ENCODE data around the gene G3BP1.
"Not testable (repeated sequence)": the region's sequence is repeated elsewhere in the genome, so short reads cannot be mapped to it uniquely, and the experiment has no call there.

G3BP1 gene

GRCh38 chr5:151822141-151822540, 50.4 kb downstream of the G3BP1 start:
- TF ChIP-seq GATA1 (IDR thresholded peaks at IDR 0.05; ENCODE audit: low read depth, low read length) (no peak), POLR2A (IDR thresholded peaks at IDR 0.05; ENCODE audit: low read length) (no peak)
- DNase-seq = no peak

DNA sequence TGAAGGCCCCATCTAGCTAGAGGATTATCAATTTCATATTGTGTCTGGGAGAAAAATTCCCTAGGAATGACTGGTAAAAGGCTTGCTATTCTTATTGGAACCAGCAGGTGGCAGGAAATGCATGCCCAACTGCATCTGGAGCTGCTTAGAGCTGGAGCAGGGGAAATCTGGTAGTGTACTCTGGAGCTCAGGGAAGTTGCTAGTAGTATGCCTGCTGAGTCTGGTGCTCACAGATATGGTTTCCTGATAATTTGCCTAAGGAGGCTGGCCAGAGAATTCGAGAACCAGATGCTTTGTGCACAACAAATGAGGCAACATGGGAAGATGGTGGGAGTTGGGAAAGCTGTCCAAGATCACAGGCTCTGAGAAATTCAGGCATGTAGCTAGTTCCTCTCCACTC, 53.7 kb downstream of the G3BP1 start:
- no peak for TF ChIP-seq GATA1 (IDR thresholded peaks at IDR 0.05; ENCODE audit: low read depth, low read length)
- no peak for TF ChIP-seq POLR2A (IDR thresholded peaks at IDR 0.05; ENCODE audit: low read length)
- peak; percentile 44 to 61 for DNase-seq

DNA sequence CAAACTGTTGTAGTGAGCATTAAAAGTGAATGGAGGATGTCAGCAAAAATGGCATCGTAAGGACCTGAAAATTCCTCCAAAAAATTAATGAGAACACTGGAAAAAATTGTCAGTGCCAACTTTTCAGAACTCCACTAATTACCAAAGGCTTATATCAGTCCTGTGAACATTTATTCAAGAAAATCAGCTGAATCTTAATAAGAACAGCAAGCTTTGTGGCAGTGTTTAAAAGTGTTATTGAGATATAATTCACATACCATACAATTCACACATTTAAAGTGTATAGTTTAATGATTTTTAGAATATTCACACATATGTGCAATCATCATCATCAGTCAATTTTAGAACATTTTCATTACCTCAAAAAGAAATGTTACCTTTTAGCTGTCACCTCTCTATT, 57.6 kb downstream of the G3BP1 start:
- TF ChIP-seq POLR2A (IDR thresholded peaks at IDR 0.05; ENCODE audit: low read length) = no peak
- no peak for TF ChIP-seq GATA1 (IDR thresholded peaks at IDR 0.05; ENCODE audit: low read depth, low read length)
- DNase-seq = no peak

GRCh38 chr5:151832843-151833242, 61.1 kb downstream of the G3BP1 start:
- DNase-seq = not testable (repeated sequence)

DNA sequence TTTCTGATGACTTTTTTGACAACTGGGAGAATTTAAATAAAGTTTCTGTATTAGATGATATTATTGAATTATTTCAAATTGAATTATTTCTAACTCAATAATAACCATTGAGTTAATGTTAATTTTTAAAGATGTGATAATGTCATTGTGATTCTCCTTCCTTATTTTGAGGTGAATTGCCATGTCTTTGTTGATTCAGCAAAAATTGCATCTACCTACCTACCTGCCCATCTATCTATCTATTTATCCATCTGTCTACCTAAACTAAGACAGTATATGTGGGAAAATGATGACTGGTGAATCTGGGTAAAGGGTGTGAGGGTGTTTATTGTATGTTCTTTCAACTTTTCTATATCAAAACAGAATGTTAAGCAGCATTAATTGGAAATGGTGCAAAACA, 75.0 kb downstream of the G3BP1 start:
- DNase-seq = no peak
- no peak for TF ChIP-seq GATA1 (IDR thresholded peaks at IDR 0.05; ENCODE audit: low read depth, low read length)
- TF ChIP-seq POLR2A (IDR thresholded peaks at IDR 0.05; ENCODE audit: low read length) = no peak

DNA sequence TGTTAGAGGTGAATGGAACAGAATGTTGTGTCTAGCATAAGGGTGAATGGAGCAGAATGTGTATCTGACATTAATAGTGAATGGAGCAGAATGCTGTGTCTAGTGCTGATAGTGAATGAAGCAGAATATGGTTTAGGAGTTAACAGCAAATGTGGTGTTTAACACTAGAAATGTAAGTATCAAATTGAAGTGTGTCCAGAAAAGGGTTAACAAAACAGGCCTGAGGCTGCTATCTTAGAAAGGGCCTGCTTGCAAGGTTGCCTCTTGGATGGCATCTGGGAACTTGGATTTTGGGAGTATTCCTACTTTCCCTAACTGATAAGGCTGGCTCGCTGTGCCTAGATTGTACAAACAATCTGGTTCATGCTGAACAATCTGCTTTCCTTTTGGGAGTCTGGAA, 76.1 kb downstream of the G3BP1 start:
- TF ChIP-seq POLR2A (IDR thresholded peaks at IDR 0.05; ENCODE audit: low read length) = no peak
- TF ChIP-seq GATA1 (IDR thresholded peaks at IDR 0.05; ENCODE audit: low read depth, low read length) = no peak
- DNase-seq = no peak

DNA sequence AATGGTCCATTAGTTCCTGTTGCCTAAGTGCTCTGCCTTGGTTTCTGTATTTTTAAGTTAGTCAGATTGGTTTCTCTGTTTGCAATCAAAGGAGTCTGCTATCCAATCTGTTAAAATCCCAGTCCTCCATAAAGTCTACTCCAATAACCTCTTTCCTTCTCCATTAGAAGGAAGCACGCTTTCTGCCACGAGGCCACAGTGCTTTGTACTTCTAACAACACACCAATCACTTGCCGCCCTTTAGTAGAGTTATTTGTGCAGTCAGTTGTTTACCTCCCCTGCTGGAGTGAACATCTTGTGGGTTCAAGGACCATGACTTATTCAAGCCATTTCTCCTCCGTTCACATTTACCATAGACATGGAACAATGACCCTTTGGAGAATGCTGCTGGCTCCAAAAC, 83.9 kb downstream of the G3BP1 start:
- DNase-seq = no peak
- no peak for TF ChIP-seq GATA1 (IDR thresholded peaks at IDR 0.05; ENCODE audit: low read depth, low read length)
- no peak for TF ChIP-seq POLR2A (IDR thresholded peaks at IDR 0.05; ENCODE audit: low read length)

DNA sequence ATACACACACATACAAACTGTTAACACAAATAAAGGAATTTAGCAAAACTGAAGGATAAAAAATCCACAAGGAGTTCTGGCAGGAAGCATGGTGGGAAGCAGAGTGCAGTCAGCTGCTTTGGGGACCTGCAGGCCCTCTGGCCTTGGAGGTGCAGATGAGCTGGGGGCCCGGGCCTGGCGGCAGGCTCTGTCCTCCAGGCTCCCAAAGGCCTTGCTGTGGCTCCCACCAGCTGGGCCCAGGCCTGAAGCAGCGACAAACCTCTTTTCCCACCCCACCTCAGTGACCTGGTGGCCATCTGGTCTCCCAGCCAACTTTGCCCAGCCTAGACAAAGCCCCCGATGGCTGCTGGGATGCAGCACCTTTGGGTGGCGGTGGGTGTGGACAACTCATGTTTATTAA, 85.1 kb downstream of the G3BP1 start:
- DNase-seq = no peak
- TF ChIP-seq GATA1 (IDR thresholded peaks at IDR 0.05; ENCODE audit: low read depth, low read length) (no peak), POLR2A (IDR thresholded peaks at IDR 0.05; ENCODE audit: low read length) (no peak)

GRCh38 chr5:151860867-151861266, 89.1 kb downstream of the G3BP1 start:
- not testable (repeated sequence) for DNase-seq
